ENCODE measurements around the gene LAMC2.

LAMC2 gene

DNA sequence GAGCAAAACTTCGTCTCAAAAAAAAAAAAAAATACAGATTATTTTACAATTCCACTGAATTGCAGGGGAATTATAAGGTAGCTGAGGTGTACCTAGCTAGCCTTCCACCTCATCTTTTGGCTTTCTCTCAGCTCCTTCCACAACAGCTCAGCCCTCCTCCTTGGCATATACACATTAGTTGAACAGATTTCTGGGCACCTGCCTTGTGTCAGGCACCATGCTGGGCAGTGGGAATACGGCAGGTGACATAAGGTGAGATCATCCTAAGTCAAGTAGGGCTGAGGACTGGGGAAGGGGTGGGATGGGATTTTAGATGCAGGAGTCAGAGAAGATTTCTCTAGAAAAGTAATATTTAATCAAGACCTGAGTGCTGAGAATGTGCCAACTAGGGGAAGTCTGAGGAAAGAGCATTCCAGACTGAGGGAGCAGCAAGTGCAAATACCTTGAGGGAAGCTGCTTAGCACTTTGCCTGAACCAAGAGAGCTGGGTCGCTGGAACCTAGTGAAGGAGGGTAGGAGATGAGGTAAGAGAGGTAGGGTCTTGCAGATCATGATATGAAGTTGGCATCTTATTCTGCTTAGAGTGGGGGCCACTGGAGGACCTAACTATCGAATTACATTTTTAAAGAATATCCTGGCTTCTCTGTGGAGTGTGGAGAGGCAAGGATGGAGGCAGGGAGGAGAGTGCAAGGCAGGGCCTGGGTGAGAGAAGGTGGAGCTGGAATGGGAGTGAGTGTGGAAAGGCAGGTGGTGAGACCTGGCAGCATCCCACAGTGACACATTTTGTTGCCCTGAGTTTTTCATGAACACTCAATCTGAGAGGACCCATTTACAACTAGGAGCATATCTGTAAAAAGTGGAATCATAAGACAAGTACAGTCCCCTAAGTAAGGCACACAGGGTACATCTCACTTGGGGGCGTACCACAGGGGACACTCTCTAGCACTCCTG lies 28.2 kb downstream of the LAMC2 start:
- no peak for DNase-seq (ENCODE audit: low spot score)

DNA sequence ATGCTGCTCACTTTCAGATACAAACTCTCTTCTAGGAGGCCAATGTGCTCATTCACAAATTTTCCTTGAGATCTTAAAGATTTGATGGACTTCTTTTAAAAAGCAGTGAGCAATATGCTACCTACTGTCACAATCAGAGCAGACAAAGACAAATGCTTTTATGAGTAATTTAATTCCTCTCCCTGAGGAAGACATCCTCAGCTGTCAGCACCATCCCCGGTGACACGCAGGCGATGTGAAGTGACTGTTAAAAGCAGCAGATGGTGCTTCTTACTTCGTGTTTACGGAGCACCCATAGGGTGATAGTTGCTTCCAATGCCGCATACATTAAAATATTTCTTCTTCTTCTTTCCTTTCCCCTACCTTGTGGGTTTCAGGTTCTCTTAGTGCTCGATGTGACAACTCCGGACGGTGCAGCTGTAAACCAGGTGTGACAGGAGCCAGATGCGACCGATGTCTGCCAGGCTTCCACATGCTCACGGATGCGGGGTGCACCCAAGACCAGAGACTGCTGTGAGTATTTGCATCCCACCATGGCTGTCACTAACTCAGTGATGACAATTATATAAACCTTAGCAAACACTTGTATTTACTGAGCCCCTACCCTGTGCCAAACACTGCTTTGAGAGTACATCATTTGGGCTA lies 29.1 kb downstream of the LAMC2 start:
- no peak for DNase-seq (ENCODE audit: low spot score)

DNA sequence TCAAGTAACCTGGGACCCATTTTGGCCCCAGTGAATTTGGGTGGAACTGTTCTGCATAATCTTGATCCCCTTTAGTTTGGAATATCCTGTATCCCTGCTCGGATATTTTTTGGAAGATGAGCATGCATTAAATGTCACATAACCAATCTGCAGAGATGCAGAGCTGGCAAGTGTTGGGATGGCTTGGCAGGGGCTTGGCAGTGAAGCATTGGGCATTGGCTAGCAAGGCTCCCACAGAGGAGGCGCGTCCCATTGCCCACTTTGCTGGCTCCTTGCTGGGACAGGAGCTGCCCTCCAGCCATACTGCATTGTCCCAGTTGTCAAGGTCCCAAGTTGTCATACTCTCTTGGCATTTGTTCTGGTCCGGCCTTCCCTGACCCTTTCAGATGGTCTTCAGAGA lies 29.9 kb downstream of the LAMC2 start:
- DNase-seq (ENCODE audit: low spot score) = no peak

DNA sequence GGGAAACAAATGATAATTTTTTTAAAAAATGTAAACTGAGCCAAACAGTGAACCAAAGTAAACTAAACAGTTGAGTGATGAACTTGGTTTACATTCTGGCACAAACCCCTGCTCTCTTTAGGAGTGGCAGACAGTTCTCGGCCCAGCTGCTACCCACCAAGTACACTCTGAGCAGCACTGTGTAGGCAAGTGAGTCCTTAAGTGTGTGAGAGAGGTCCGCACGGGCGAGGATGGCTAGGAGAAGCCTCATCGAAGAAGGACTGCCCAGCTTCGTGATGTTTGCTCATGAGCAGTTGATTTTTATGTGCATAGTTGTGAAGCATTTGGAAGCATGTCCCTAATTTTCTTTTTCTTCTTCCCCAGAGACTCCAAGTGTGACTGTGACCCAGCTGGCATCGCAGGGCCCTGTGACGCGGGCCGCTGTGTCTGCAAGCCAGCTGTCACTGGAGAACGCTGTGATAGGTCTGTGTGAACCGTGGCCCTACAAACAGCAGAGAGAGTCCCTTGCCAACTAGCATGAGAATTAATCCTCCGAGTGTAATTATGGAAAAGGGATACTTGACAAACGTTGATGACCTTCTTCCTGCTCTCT lies 32.1 kb downstream of the LAMC2 start:
- DNase-seq (ENCODE audit: low spot score) = no peak

DNA sequence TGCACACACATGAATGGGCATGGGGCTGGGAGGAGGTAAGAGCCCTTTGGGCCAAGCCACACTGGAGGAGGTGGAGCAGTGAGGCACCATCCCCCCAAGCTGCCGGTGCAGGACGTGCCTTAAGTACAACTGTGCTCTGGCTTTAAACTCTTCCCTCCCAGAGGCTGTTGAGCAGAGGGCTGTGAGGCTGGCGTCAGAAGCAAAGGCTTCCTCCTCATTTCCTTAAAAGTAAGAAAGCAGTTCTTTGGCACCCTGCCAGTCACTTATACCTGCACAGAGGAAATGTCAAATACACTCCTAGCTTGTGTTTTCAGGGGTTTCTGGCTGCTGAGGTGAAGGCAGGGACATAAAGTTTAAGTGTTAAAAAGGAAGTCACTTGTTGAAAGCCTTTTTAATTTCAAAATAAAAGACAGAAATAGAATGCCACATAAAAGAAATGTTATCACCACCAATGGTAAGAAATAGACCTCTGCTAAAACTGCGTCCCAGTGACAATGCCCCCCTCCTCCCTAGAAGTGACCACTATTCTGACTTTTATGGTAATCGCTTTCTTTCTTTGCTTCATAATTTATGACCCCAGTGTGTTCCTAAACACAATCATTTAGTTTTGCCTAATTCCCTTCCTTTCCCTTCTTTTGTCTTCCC lies 33.0 kb downstream of the LAMC2 start:
- no peak for DNase-seq (ENCODE audit: low spot score)

DNA sequence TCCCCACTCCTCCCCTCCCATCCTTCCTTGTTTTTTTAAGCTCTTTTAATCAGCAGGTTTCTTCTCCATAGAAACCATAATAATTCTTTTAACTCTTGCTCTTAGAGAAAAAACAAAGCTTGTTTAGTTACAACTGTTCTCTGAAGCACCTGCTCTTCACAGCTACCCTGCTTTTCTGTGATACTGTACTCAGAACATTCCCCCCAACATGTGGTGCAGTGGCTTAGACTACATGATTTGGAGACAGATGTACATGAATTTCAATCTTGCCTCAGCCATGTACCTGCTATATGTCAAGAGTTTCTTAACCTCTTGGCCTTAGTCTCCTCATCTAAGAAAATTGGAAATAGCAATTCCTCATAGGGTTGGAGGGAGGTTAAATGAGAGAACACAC lies 33.5 kb downstream of the LAMC2 start:
- DNase-seq (ENCODE audit: low spot score) = no peak

DNA sequence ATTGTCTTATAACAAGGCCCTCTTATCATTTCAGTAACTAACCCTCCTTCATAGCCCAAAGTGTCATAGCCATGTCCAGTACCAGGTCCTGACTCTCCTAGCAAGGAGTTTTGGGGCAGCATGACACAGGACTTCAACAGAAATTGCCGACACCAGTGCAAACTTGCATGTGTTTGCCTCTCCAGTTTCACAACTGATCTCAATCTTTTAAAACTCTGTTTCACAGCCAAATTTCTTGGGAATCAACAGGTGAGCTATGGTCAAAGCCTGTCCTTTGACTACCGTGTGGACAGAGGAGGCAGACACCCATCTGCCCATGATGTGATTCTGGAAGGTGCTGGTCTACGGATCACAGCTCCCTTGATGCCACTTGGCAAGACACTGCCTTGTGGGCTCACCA lies 36.8 kb downstream of the LAMC2 start:
- DNase-seq (ENCODE audit: low spot score) = no peak

DNA sequence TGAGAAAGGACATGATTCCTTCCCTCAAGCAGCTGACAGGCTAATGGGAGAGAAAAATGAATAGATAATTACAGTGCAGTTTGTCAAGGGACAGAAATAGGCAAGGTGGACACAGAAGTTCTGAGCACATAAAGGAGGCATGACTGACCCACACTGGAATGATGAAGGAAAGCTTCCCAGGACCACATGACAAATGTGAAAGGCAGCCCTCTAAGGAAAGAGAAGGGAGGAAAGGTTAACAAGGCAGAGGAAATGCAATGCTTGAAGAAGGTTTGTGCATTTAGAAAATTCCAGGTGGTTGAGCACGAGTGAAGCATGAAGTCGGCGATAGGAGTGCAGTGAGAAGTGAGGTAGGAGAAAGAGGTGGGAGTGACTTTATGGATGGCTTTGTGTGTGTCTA lies 37.4 kb downstream of the LAMC2 start:
- DNase-seq (ENCODE audit: low spot score) = no peak

DNA sequence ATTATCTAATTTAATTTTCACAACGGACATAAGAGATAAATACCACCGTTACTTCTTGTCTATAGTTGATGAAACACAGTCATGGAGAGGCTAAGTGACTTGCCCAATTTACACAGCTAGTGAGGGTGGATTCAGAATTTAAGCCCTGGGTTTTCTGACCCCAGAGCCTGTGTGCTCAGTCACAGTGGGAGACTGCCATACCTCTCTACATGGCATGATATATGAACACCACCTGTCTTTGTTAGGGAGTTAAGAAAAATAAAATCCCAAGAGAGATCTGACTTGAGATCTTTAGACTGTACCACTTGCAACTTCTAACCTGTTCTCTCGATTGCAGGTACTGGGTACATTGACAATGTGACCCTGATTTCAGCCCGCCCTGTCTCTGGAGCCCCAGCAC lies 40.3 kb downstream of the LAMC2 start:
- DNase-seq (ENCODE audit: low spot score) = no peak

DNA sequence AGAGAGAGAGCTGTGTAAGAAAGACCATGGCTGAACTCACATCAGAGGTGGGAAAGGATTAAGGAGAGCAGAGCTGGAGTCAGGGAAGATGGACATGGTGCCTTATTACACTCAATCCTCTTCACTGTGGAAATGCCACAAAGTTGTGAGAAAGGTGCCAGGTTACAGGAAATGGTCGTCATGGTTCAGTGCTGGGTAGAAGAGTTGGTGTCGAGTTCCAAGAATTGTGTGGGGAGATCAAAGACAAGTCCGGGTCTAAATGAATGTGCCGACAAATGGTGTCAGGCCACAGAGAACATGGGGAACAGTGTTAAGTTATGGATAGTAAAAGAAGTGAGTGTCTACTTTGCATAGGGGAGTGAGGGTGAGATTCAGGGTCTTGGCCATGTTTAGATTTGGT lies 40.9 kb downstream of the LAMC2 start:
- DNase-seq (ENCODE audit: low spot score) = no peak

DNA sequence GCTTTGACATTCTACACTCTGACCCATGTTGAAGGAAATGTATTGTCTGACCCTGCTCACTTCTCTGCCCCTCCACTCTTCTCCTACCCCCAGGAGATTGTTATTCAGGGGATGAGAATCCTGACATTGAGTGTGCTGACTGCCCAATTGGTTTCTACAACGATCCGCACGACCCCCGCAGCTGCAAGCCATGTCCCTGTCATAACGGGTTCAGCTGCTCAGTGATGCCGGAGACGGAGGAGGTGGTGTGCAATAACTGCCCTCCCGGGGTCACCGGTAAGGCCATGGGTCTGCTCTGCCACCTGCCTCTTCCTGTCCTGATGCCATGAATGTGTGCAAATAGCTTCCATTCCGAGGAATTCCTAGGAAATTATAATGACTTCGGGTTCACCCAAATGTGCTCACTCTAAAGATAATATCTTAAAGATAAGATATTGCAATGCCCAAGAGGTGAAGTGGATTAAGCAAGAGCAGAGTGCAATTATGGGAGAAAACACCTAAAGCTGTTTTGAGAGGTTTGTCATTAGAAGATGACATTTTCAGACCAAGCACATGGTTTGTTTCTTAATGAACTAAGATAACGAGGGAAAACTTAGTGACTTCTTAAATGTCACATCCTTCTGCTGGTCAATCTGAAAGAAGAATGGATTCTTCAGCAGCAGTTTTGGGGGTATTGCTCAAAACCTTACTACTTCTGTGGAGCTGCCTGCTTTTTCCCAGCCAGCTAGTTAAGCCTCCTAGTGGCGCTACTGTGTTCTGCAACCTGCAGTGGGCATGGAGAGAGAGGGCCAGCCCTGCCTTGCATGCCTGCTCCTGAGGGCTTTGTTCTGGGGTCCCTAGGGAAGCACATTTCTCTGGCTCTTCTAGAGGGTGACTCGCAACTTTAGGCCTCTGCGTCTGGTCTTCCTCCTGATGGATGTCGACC lies 41.6 kb downstream of the LAMC2 start:
- DNase-seq (ENCODE audit: low spot score) = peak; percentile 61

DNA sequence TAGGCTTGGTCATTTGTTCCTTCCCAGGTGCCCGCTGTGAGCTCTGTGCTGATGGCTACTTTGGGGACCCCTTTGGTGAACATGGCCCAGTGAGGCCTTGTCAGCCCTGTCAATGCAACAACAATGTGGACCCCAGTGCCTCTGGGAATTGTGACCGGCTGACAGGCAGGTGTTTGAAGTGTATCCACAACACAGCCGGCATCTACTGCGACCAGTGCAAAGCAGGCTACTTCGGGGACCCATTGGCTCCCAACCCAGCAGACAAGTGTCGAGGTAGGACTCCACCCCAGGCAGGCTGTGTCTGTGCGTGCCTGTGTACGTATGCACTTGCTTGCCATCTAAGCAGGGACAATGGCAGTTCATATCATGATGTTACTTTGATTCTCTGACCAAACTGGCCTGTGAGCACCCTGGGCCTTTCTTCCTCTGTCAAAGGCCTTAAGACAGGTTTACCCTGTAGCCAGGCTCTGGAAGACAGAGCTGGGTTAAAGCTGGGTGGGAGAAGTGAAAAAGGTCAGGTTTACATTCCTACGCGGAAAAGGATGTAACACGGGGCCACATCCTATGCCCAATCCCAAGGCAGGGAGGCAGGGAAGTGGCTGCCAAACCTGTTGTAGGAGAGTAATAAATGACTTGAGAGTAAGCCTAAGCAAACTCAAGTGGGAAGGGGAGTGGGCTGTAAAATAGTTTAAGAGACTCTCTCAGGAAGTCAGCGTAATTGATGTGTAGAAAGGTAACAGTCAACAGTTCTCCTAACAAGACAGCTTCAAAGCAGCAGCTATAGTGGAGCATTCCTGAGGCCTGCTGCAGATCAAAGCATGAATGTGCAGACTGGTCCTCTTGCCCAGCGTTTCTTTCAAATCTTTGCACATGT lies 42.5 kb downstream of the LAMC2 start:
- no peak for DNase-seq (ENCODE audit: low spot score)

DNA sequence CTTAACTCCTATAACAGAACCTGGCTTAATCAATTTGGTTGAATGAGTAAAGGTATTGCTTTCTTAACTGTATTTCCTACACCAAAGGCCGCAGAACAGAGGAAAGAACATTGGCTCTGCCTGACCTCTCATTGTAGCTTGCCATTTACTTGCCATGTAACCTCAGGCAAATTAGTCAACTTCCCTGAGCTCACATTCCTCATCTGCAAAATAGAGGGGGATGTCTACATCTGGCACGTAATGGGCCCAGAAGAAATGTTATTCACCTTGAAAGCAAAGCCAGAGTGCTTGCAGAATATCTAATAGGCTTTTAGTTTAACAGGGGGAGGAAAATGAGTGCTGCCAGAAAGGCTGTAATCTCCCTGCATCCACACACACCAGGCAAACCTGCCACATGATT lies 44.3 kb downstream of the LAMC2 start:
- no peak for DNase-seq (ENCODE audit: low spot score)

DNA sequence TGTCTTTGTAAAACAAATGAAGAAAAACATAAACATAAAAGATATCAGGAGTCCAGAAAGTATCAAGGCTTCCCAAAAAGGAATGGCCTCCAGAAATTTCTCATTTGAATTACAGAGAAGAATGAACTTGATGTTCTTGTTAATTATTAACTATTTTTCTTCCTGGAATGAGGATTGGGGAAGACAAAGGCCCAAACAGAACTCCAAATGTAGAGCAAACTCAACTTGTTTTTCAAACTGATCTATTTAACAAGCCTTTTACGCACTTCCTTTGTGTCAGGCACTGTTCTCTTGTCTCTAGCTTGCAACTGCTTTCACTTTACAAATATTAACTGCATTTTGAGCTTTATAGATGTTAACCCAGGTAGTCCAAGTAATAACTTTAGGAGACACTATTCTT lies 45.5 kb downstream of the LAMC2 start:
- DNase-seq (ENCODE audit: low spot score) = no peak

DNA sequence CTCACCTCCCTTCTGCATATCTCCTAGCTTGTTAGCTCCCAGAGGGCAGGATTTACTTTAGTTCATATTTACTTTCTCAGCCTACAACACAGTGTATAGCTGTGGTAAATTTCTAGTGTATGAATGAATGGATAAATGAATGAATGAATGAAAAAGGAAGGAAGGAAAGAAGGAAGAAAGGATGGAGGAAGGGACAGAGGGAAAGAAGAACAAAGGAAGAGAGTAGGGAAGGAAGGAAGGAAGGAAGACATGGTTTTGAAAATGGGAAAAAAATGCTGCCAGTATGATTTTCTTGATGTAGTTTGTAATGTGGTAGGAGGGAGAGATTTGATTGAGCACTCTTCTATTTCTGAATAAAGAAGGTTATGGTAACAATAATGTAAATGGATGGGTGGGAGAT lies 47.0 kb downstream of the LAMC2 start:
- DNase-seq (ENCODE audit: low spot score) = no peak

DNA sequence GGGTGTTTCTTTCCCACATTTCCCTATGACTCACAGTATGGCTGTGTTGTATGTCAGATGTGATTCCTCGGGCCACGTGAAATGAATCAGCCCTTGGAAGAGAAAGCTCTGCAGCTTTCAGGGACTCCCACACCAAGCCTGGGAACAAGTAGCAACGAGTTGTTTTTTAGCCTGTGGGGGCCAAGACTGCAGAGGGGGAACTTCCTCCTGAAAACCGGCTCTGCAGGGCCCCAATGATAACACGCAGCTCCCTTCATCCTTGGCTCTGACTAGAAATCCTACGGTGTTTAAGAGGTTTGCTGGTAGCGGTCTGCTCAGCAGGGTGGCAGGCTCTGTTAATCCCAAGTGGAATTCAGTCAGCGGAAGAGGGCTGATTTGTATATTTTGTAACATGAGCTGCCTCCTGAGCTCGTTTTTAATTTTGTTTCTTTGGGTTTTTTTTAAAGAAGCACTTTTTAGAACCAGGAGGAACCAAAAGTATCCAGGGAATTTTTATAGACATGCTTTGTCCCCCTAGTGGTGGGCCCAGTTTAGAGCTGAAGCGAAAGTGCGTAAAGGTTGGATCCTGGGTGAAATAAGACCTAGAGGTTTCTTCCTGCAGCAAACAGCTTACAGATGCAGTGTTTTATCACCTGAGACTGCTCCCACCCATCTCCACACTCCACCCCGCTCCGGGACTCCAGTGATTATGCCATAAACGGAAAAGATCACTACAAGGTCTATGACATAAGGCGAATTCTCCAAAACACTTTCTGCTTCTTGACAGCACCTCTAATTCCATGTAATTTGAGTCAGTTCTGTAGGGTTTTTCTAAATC lies 48.8 kb downstream of the LAMC2 start:
- DNase-seq (ENCODE audit: low spot score) = peak; percentile 85

DNA sequence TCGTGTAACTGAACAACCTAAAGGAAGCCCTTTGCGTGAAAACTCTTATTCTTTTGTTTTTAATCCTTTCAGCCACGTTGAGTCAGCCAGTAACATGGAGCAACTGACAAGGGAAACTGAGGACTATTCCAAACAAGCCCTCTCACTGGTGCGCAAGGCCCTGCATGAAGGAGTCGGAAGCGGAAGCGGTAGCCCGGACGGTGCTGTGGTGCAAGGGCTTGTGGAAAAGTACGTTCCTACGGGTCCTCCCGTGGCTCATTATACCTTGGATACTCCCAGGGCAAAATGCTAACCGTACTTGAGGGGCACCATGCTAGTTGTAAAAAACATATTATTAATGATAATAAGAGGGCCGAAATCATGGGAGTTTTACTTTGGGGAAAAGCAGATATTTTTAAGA lies 49.4 kb downstream of the LAMC2 start:
- DNase-seq (ENCODE audit: low spot score) = no peak

DNA sequence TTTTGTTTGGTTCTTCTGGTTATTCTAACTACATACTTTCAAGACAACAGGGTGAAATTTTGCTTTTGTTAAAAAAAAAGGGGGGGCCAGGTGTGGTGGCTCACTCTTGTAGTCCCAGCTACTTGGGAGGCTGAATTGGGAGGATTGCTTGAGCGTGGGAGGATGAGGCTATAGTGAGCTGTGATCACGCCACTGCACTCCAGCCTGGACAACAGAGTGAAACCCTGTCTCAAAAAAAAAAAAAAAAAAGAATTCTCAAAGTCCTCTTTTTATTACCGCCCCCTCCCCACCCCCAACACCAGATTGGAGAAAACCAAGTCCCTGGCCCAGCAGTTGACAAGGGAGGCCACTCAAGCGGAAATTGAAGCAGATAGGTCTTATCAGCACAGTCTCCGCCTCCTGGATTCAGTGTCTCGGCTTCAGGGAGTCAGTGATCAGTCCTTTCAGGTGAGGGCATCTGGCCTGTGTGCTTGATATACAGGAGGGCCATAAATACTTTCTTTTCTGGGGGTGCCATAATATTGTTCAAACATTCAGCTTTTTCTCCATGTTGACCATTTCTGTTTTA lies 50.2 kb downstream of the LAMC2 start:
- DNase-seq (ENCODE audit: low spot score) = no peak

DNA sequence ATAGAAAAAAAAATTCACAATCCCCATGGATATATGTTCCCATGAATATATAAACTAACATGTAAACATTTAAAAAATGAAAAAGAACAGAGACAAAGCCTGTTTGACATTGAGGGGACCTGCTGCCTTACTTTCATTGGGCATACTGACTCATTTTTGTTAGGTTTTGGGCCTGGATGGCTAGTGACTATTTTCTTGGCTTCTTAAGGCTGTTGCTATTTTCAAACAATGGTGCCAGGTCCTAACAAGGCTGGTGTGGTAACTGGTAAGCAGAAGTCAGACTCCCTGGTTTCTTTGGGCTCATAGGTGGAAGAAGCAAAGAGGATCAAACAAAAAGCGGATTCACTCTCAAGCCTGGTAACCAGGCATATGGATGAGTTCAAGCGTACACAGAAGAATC lies 51.0 kb downstream of the LAMC2 start:
- DNase-seq (ENCODE audit: low spot score) = no peak
